Nephron (organoid): ENCODE measurements around the gene AGAP1.

Experiments
- H3K27ac Mint-ChIP-seq, 3 experiments: 2 replicates each; pipeline ENCODE4 v1.8.0; 2020; ENCODE audit warnings: mixed read lengths in 3 of 3, mild to moderate bottlenecking in 2 of 3, moderate library complexity in 1 of 3
- H3K27me3 Mint-ChIP-seq: 2 replicates; pipeline ENCODE4 v1.8.0; 2021; ENCODE audit warnings: low read depth, mild to moderate bottlenecking, moderate library complexity, mixed read lengths
- H3K36me3 Mint-ChIP-seq: 2 replicates; pipeline ENCODE4 v1.8.0; 2020; ENCODE audit warnings: low read depth, mixed read lengths
- H3K4me1 Mint-ChIP-seq: 2 replicates; pipeline ENCODE4 v1.8.0; 2020; ENCODE audit warnings: mixed read lengths
- H3K4me3 Mint-ChIP-seq, 3 experiments: 2 replicates each; pipeline ENCODE4 v1.8.0; 2020; ENCODE audit warnings: mild to moderate bottlenecking in 3 of 3, mixed read lengths in 3 of 3, moderate library complexity in 2 of 3
- H3K9me3 Mint-ChIP-seq: 2 replicates; pipeline ENCODE4 v1.8.0; 2020; ENCODE audit warnings: mixed read lengths
- TF ChIP-seq, protein P1 (sequence below), 3 experiments: fragments of 200-600 bp; sonication (generic); IDR thresholded peaks; one replicate each; pipeline ENCODE4 v1.5.0; 2021; ENCODE audit warnings: antibody characterized with exemption in 3 of 3; ENCODE audit not compliant: unreplicated experiment in 3 of 3

The AGAP1 gene

DNA sequence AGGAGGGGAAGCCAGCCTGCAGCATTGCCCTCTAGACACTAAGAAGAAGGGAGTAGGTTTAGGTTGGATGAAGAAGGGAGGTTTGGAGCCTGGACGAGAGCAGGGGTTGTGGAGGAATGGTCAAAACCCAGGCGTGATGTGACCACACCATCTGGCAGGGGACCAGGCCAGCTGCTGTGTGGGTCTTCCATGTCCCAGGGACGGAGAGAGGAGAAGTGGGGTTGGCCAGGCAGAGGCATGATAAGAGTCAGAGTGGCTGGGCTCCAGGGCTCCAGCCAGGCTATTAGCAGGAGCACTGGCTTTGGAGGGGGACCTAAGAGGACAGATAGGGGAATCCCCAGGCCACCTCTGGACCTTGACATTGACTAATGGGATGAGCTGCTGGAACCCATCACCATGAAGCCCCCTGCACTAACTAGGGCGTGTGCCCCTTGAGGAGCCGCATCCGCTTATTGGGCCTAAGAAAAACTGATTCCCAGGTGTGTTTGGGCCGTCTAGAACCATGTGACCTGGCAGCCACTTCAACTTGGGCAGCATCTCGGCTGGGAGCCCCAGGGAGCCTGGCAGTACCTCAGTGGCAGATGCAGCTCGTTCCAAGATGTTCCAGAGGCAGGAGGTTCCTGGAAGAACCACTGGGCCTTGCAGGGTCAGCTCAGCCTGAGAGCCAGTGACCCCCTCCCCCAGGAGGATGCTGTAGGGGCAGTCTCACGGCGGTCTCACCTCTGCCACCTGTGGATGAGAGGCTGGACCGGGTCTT, 235.1 kb downstream of the AGAP1 start:
- TF ChIP-seq, protein P1, sequence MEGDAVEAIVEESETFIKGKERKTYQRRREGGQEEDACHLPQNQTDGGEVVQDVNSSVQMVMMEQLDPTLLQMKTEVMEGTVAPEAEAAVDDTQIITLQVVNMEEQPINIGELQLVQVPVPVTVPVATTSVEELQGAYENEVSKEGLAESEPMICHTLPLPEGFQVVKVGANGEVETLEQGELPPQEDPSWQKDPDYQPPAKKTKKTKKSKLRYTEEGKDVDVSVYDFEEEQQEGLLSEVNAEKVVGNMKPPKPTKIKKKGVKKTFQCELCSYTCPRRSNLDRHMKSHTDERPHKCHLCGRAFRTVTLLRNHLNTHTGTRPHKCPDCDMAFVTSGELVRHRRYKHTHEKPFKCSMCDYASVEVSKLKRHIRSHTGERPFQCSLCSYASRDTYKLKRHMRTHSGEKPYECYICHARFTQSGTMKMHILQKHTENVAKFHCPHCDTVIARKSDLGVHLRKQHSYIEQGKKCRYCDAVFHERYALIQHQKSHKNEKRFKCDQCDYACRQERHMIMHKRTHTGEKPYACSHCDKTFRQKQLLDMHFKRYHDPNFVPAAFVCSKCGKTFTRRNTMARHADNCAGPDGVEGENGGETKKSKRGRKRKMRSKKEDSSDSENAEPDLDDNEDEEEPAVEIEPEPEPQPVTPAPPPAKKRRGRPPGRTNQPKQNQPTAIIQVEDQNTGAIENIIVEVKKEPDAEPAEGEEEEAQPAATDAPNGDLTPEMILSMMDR (IDR thresholded peaks at IDR 0.05; ENCODE audit: unreplicated experiment in 3 of 3), result no peak
- Mint-ChIP-seq H3K27me3 (peaks cover 5% of the 10 kb centered on the region), H3K9me3 (no peaks in the 10 kb centered on the region), H3K4me3 (no peak overlapping the region), H3K36me3 (no peaks in the 10 kb centered on the region), H3K27ac (no peak overlapping the region), H3K4me1 (no peaks in the 10 kb centered on the region)

DNA sequence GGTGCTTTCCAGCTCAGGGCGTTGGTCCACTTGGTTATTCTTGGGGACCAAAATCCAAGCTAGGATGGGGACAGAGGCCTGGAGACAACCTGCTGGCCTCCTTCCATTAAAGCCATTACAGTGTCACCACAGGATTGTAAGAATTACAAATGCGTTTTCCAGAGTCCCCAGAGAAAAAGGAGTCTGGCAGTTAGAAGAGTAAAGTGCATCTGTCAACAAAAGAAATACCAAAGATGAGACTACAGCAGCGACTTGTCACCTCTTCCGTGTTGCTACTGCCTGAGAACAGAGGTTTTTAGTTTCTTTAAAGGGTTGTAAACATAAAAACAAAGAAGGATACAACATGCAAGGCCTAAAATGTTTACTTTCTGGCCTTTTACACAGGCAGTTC, 235.7 kb downstream of the AGAP1 start:
- no peaks in the 10 kb centered on the region for H3K36me3 Mint-ChIP-seq
- H3K4me3 Mint-ChIP-seq, result no peak overlapping the region
- no peaks in the 10 kb centered on the region for H3K9me3 Mint-ChIP-seq
- TF ChIP-seq, protein P1 (IDR thresholded peaks at IDR 0.05; ENCODE audit: unreplicated experiment in 3 of 3), result no peak
- peaks cover 5% of the 10 kb centered on the region for H3K27me3 Mint-ChIP-seq
- H3K27ac Mint-ChIP-seq, result no peak overlapping the region
- no peaks in the 10 kb centered on the region for H3K4me1 Mint-ChIP-seq

DNA sequence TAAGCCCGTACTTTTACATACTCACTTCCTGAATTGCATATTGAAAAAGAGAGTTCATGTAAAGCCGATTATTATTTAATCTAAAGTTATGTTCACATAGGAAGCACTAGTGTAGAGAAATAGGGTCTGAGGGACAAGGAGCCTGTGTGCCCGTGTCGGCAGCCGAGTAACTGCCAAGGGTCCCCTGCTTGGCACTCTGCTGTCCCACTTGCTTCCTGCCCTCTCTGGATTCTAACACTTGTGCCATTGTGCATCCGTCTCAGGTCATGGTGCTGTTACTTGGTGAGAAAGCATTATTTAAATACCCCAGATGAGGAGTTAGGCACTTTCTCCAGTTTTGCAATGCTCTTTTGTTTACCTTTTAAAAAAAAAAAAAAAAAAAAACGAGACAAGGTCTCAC, 236.3 kb downstream of the AGAP1 start:
- Mint-ChIP-seq H3K27ac (no peak overlapping the region), H3K4me3 (no peak overlapping the region), H3K9me3 (no peaks in the 10 kb centered on the region), H3K36me3 (no peaks in the 10 kb centered on the region), H3K27me3 (peaks cover 5% of the 10 kb centered on the region), H3K4me1 (no peaks in the 10 kb centered on the region)
- TF ChIP-seq, protein P1 (IDR thresholded peaks at IDR 0.05; ENCODE audit: unreplicated experiment in 3 of 3), result no peak

DNA sequence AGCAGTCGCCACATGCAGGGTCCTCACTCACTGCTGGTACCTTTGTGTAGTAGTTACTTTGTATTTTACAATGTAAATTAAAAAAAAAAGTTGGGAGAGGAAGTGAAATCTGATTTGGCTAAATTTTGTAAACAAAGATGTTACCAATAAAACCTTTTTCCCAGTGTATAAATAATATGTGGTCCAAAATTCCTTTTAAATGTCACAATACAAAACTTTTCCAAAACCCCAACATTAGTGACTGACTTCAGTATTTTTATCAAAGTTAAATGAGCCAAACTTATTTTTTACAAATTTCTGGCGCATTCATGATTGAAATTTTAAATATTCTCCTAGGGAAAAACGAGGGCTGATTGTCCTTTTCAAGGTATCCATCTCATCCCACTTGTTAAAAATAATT, 239.9 kb downstream of the AGAP1 start:
- H3K9me3 Mint-ChIP-seq, result no peaks in the 10 kb centered on the region
- no peak overlapping the region for H3K27ac Mint-ChIP-seq
- no peaks in the 10 kb centered on the region for H3K4me1 Mint-ChIP-seq
- TF ChIP-seq, protein P1 (IDR thresholded peaks at IDR 0.05; ENCODE audit: unreplicated experiment in 3 of 3), result no peak
- peaks cover 5% of the 10 kb centered on the region for H3K27me3 Mint-ChIP-seq
- no peaks in the 10 kb centered on the region for H3K36me3 Mint-ChIP-seq
- H3K4me3 Mint-ChIP-seq, result no peak overlapping the region

DNA sequence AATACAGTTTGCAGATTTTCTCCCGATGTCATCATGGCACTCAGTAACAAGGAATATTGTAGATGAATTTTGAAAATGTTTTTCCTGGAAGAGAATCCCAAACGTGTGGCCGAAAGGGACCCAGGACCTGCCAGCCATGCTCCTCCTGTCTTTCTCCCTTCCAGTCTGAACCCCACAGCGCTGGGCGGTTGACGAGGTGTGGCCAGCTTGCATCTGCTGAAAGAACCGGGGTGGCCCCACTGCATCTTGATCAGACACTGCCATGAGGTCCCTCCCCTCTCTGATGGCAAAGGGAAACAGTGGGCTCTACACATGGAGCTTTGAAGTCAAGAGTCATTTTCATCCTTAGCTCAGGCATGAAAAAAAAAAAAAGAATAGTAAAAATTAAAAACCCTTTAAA, 240.3 kb downstream of the AGAP1 start:
- Mint-ChIP-seq H3K27me3 (peaks cover 5% of the 10 kb centered on the region), H3K36me3 (no peaks in the 10 kb centered on the region), H3K4me3 (no peak overlapping the region), H3K4me1 (no peaks in the 10 kb centered on the region), H3K27ac (no peak overlapping the region), H3K9me3 (no peaks in the 10 kb centered on the region)
- TF ChIP-seq, protein P1 (IDR thresholded peaks at IDR 0.05; ENCODE audit: unreplicated experiment in 3 of 3), result no peak

DNA sequence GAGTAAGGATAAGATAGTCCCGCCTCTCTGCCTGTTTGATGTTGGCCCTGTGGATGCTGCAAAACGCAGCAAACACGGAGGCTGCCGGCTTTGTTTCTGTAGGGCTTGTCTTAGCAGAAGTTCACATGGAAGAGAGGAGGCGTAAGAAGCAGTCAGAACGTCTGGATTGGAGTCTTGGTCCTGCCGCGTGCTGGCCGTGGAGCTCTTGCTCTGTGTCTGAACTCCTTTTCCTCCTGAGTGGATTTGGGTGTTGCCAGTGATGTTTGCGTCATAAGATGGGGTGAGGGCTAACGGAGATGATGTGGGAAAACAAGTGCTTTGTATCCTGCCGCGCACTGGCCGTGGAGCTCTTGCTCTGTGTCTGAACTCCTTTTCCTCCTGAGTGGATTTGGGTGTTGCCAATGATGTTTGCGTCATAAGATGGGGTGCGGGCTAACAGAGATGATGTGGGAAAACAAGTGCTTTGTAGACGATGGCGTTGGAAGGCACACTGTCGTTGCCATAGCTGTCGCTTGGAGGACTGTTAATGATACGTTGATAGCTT, 240.9 kb downstream of the AGAP1 start:
- no peaks in the 10 kb centered on the region for H3K9me3 Mint-ChIP-seq
- TF ChIP-seq, protein P1 (IDR thresholded peaks at IDR 0.05; ENCODE audit: unreplicated experiment in 3 of 3), result no peak
- H3K4me3 Mint-ChIP-seq, result no peak overlapping the region
- peaks cover 5% of the 10 kb centered on the region for H3K27me3 Mint-ChIP-seq
- H3K4me1 Mint-ChIP-seq, result no peaks in the 10 kb centered on the region
- H3K27ac Mint-ChIP-seq, result no peak overlapping the region
- no peaks in the 10 kb centered on the region for H3K36me3 Mint-ChIP-seq
